KOPT-K1 (cell line): ENCODE measurements around the gene KMO.
A peak's percentile ranks its signal among the peaks of the same experiment; 100 is the strongest.

Source experiments
- H3K27ac ChIP-seq: fragments of 200-600 bp; sonication (generic); 2 replicates; pipeline ENCODE4 v1.5.1; 2016; ENCODE audit warnings: antibody characterized with exemption, mild to moderate bottlenecking, low read depth, low read length; ENCODE audit not compliant: poor library complexity, severe bottlenecking
- H3K36me3 ChIP-seq: fragments of 200-600 bp; sonication (generic); 2 replicates; pipeline ENCODE4 v1.5.1; 2017; ENCODE audit warnings: antibody characterized with exemption, mild to moderate bottlenecking, low read length, moderate library complexity; ENCODE audit not compliant: insufficient read depth
- H3K9me3 ChIP-seq: fragments of 200-600 bp; sonication (generic); 2 replicates; pipeline ENCODE4 v1.5.1; 2017; ENCODE audit warnings: antibody characterized with exemption, low read length, mild to moderate bottlenecking; ENCODE audit not compliant: insufficient read depth, poor library complexity, severe bottlenecking

KMO gene

GRCh38 chr1:241532162-241532531, at the start of gene KMO:
Gene KMO (plus strand): TSS chr1:241532378. CDS start chr1:241532445, 67 bp downstream.
- H3K9me3 ChIP-seq: no peaks in the 10 kb centered on the region
- peak within 1 kb of the TSS; percentile 51 for H3K27ac ChIP-seq
- no peaks in the 10 kb centered on the region for H3K36me3 ChIP-seq

- Histone ChIP-seq H3K27ac (no peak overlapping the region), H3K36me3 (no peaks in the 10 kb centered on the region), H3K9me3 (no peaks in the 10 kb centered on the region)
These were observed 49.4 kb upstream of the KMO start for GRCh38 chr1:241482761-241483250.

GRCh38 chr1:241485145-241485544, 47.0 kb upstream of the KMO start:
- Histone ChIP-seq H3K27ac (no peak overlapping the region), H3K9me3 (no peaks in the 10 kb centered on the region), H3K36me3 (no peaks in the 10 kb centered on the region)

GRCh38 chr1:241485554-241485992, 46.6 kb upstream of the KMO start:
- Histone ChIP-seq H3K9me3 (no peaks in the 10 kb centered on the region), H3K27ac (no peak overlapping the region), H3K36me3 (no peaks in the 10 kb centered on the region)

DNA sequence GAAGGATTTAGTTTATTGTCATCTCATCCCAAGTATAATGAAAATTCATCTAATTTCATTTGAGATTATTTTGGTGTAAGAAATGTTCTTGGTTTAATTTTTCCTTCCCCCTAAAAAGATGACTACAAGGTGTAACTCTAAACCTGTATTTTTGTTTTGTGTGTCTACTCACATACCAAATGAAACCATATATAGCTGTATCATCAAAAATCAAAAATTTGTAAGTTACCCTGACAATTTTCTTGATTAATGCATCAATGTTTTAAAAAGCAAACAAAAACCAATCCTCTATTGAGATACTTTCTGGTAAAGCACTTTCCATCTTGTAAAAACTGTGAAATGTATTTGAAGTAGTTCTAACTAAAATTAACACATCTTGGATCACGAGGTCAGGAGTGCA, 43.4 kb upstream of the KMO start:
- peaks cover 7% of the 10 kb centered on the region for H3K36me3 ChIP-seq
- H3K9me3 ChIP-seq: no peaks in the 10 kb centered on the region

DNA sequence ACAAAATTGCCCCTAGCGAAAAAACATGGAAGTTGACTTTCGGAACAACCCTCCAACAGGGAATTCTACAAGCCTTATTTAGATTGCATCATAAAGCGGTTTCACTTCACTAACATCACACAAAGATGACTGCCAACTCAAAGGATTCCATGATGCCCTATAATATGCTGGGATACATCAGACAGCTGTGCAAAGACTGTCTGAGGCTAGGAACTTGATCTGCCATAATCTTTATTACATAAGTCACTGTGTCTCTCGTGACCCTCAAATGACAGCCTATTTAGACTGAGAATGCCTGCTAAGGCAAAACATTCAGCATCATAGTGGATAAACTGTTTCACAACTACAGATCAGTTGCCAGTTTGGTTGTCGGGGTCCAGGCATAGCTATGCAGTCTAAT, 36.4 kb upstream of the KMO start:
- Histone ChIP-seq H3K36me3 (peaks cover 75% of the 10 kb centered on the region), H3K27ac (no peak overlapping the region), H3K9me3 (no peaks in the 10 kb centered on the region)

More for the DNA sequence above, 43.4 kb upstream of the KMO start:
- no peak overlapping the region for H3K27ac ChIP-seq

- Histone ChIP-seq H3K9me3 (no peaks in the 10 kb centered on the region), H3K27ac (no peak overlapping the region), H3K36me3 (peaks cover 94% of the 10 kb centered on the region)
These were observed 32.3 kb upstream of the KMO start for GRCh38 chr1:241499910-241500309.

DNA sequence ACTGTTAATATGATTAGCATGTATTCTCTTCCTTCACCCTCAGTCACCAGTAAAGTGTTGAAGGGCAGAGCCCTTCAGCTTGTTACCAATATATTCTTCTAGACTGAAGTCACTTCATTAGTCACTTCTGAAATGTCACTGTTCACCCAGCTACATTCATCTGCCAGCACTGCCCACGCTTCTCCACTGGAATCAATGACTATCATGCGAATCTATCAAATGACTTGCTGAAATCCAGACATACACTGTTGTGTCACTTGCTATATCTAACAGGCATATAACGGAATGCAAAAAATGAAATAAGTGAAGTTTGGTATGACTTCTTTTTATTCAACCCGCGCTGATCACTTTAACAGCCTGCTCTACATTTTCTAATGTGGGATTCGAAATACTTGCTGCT, 28.7 kb upstream of the KMO start:
- peaks cover 95% of the 10 kb centered on the region for H3K36me3 ChIP-seq
- no peaks in the 10 kb centered on the region for H3K9me3 ChIP-seq
- H3K27ac ChIP-seq: no peak overlapping the region

- Histone ChIP-seq H3K36me3 (peaks cover 99% of the 10 kb centered on the region), H3K27ac (no peak overlapping the region)
These were observed 24.9 kb upstream of the KMO start for GRCh38 chr1:241507189-241507863.

DNA sequence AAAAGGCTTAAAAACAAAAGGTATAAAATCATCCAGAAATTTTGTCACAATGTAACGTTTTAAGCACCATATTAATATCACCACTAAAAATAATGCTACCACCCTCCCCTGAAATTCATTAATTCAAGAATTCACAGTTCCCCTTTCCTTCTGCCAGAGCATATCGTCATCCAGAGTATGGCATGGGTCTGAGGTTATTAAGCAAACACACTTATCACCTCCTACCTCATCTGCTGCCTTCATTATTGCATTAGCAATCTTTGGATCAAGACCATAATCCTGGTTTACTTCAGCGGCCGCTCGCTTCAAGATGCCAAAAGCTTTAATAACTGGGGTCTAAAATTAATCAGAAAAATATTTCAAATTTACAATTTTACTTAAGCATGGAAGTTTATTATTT, 18.8 kb upstream of the KMO start:
- peaks cover 75% of the 10 kb centered on the region for H3K36me3 ChIP-seq

More at GRCh38 chr1:241507189-241507863, 24.9 kb upstream of the KMO start:
- no peaks in the 10 kb centered on the region for H3K9me3 ChIP-seq

DNA sequence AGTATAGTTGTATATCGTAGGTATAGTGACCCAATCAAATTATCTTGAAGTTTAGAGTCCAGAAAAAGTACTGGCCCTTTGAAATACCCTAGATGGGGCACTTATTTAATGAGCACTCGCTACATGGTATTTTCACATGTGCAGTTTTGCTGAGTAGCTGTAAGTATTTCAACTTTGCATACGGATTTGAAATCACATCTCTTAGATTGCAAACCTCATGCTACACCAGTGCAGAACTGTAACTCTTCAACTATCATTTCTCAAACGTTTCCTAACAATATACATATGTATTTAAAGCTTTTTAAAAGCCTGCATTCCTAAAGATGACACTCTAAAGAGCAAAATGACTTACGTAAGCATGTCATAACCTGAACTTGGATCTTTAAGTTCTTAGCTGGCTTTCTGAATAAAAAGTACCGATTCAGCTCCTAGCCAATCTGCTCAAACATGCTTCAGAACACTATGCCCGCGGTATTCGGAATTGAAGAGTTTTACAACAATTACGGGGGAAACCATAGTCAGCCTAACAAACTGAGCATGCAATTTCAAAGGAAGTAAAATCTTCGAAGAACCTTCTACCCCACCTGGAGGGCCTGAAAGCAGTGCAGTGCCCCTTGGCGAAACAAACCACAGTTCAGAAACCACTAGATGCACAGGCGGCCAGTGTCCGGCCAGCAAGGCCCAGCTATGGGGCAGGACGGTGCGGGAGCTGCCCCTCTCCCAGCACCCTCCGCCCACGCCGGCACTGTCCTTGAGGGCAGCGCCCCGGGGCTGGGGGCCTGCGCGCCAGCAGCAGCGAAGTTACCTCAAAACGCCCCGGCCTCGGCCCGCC, 13.5 kb upstream of the KMO start:
- Histone ChIP-seq H3K36me3 (peaks cover 25% of the 10 kb centered on the region), H3K27ac (peak overlapping the region; percentile 74), H3K9me3 (no peaks in the 10 kb centered on the region)

More for the DNA sequence above, 18.8 kb upstream of the KMO start:
- no peak overlapping the region for H3K27ac ChIP-seq
- no peaks in the 10 kb centered on the region for H3K9me3 ChIP-seq

DNA sequence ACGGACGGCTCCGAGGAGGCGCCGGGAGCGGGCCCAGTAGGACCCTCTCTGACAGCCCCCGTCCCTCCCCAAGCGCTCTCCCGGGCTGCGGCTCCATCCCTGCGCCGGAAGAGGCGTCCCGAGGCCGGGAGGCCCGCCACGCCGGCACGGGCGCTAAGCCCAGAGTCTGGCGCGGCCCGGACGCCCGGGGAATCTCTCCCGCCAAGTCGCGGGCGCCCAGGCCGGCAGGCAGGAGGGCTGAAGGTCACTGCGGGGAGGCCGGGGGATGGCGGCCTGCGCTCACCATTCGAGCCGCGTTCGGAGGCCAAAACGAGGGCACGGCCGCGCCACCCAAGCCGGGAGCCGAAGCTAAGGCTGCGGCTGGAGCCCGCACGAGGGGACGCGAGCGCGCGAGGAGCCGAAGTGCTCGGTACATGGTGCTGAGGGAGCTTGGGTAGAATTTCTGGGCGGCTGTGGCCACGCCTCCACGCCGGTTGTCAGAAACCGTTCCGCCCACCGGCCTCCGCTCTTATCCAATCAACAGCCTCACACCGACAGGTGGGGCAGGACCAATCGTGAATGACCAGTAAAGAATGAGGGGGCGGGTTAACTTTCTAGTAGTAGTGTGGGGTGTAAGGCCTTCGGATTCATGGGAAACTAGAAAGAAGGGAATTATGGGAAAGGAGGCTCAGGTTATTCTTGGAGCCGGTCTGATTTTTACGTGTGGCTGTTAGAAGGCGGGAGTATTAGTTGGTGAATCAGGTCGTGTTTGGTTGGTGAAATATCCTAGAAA, 12.7 kb upstream of the KMO start, which contains the start of gene FH:
Gene FH (minus strand): TSS at position 448 of the 772 bp plus-strand sequence. CDS start 33 bp downstream, at position 415.
- H3K9me3 ChIP-seq: no peaks in the 10 kb centered on the region
- peaks cover 18% of the 10 kb centered on the region for H3K36me3 ChIP-seq
- H3K27ac ChIP-seq: peak within 1 kb of the TSS; percentile 74

DNA sequence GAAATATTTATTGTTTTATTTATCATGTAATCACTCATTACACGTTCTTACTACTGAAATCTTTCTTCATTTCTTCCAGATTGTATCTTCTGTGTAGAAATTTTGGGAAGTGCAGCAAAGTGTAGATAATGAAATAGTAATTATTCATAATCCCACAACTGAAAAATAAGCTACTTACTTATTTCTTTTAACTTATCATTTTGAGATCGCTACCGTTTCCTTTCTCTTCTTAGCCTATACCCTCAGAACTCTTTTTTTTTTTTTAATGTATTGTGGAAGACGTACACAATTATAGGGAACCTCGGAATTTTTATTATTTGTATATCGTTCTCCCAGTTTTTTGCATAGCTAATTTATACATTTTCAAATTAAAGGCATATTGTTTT, 12.1 kb upstream of the KMO start:
- Histone ChIP-seq H3K9me3 (no peaks in the 10 kb centered on the region), H3K27ac (peak overlapping the region; percentile 74), H3K36me3 (peaks cover 12% of the 10 kb centered on the region)

DNA sequence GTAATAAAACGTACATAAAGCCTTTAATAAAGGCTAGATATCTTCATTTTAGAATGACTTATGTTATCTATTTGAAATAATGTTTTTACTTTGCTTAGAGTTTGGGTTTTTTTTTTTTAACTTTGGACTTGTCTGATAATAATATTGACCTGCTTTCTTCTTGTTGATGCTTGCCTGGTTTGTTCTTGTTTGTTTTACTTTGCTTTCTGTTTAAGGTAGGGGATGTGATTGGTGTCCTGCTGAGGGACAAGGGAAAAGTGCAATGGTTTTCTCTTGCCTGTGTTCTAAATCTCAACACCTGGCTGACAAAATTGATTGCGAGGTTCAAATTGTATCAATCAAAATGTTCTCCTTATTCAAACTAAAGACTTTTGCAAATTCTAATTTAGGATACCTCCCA, 10.5 kb upstream of the KMO start:
- Histone ChIP-seq H3K27ac (no peak overlapping the region), H3K36me3 (no peaks in the 10 kb centered on the region), H3K9me3 (no peaks in the 10 kb centered on the region)

DNA sequence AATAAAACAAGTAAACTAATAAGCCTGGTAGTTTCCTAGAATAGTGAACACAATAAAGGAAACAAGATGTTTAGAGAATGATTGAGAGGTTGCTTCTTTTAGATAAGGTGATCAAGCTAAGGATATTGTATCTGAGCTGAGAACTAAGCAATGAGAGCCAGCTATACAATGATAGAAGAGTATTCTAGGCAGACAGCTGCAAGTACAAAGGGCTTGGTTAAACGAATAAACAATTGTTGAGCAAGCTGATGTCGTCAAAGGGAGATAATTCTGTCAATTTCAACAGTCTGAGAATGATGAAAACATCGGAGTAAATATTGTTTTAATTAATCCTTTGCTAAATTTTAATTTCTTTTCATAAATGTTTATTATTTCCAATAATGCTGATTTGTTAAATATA, 7.2 kb upstream of the KMO start:
- Histone ChIP-seq H3K36me3 (no peaks in the 10 kb centered on the region), H3K9me3 (no peaks in the 10 kb centered on the region), H3K27ac (no peak overlapping the region)
